Activated CD8-positive, alpha-beta T cell treated with anti-CD3 and anti-CD28 coated beads, Interleukin-2, amount 10 ng/mL, durations not matched to agents 7 days and 5 days (primary cell): Measurements from ENCODE around the gene EPS15. TPM values are rescaled to one million over a fixed set of nuclear protein-coding genes. Genes with fewer than 3 reads are reported as not detected.

Experiments used
- ATAC-seq: fragments of 150-1000 bp; cut with Tn5 transposase; one replicate; pipeline ENCODE4 v1.10.0; 2021; ENCODE audit warnings: moderate library complexity
- CTCF ChIA-PET: fragments of 350-600 bp; sonication (Branson Sonifier 250); formaldehyde crosslinking; loops from one replicate; lab custom pipeline; 2021; ENCODE audit warnings: antibody characterized with exemption; lab: Charles Lee
- POLR2A ChIA-PET: fragments of 350-600 bp; sonication (Branson Sonifier 250); formaldehyde crosslinking; loops from one replicate; lab custom pipeline; 2021; ENCODE audit warnings: antibody characterized with exemption; lab: Charles Lee
- DNase-seq: peaks from one replicate; pipeline ENCODE4 v3.0.0-alpha.2; 2020
- H3K27ac Mint-ChIP-seq: one replicate; pipeline ENCODE4 v1.8.0; 2021; ENCODE audit warnings: mild to moderate bottlenecking, mixed read lengths
- H3K27me3 Mint-ChIP-seq: one replicate; pipeline ENCODE4 v1.8.0; 2021; ENCODE audit warnings: low read depth, mixed read lengths
- H3K36me3 Mint-ChIP-seq: one replicate; pipeline ENCODE4 v1.8.0; 2021; ENCODE audit warnings: low read depth, mixed read lengths
- H3K4me1 Mint-ChIP-seq: one replicate; pipeline ENCODE4 v1.8.0; 2021; ENCODE audit warnings: low read depth, mixed read lengths
- H3K4me3 Mint-ChIP-seq: one replicate; pipeline ENCODE4 v1.8.0; 2021; ENCODE audit warnings: mild to moderate bottlenecking, mixed read lengths
- H3K9me3 Mint-ChIP-seq: one replicate; pipeline ENCODE4 v1.8.0; 2022; ENCODE audit warnings: mixed read lengths; ENCODE audit not compliant: insufficient read depth
- total RNA-seq, 2 experiments: library from RNA; stranded (reverse); gene quantifications; one replicate each; pipeline ENCODE4 v1.2.3, GENCODE V29; 2021

Gene EPS15
- total RNA-seq, 2 experiments from 2014 or later: 57.2 to 58.4 TPM

GRCh38 chr1:51304360-51304759 is 214.7 kb downstream of the EPS15 start:
- CTCF ChIA-PET: no interaction called here
- Mint-ChIP-seq H3K36me3 (no peaks in the 10 kb centered on the region), H3K27me3 (no peaks in the 10 kb centered on the region), H3K9me3 (no peaks in the 10 kb centered on the region), H3K4me1 (peaks cover 15% of the 10 kb centered on the region), H3K4me3 (no peak overlapping the region), H3K27ac (no peak overlapping the region)
- DNase-seq (no peak), ATAC-seq (no peak)
- POLR2A ChIA-PET: no interaction called here

Other genes starting within 250 kb of the EPS15 start
- not detected for gene TTC39A, start 188.7 kb downstream of the EPS15 start, total RNA-seq
- gene OSBPL9, start 97.8 kb upstream of the EPS15 start, total RNA-seq: 10 to 100 TPM; 43.3 to 45.8 TPM